Muscle of leg (tissue), 11 donors: Measurements from ENCODE around the gene ATP2A2. TPM values are rescaled to one million over a fixed set of nuclear protein-coding genes. Genes with fewer than 3 reads are reported as not detected.

Experiments used
- DNase-seq: peaks from one replicate; pipeline ENCODE4 v3.0.0; 2013
- H3K27ac ChIP-seq: one replicate; pipeline ENCODE4 v1.5.1; 2013; ENCODE audit warnings: mild to moderate bottlenecking, low read length, control low read depth
- H3K27me3 ChIP-seq: one replicate; pipeline ENCODE4 v1.6.1; 2013; ENCODE audit warnings: low read length; ENCODE audit not compliant: control insufficient read depth, insufficient read depth
- H3K36me3 ChIP-seq: one replicate; pipeline ENCODE4 v1.6.1; 2013; ENCODE audit warnings: low read length; ENCODE audit not compliant: control insufficient read depth, insufficient read depth
- H3K4me1 ChIP-seq: one replicate; pipeline ENCODE4 v1.6.1; 2013; ENCODE audit warnings: low read length; ENCODE audit not compliant: control insufficient read depth, insufficient read depth
- H3K4me3 ChIP-seq: one replicate; pipeline ENCODE4 v1.5.1; 2013; ENCODE audit warnings: low read length, control low read depth
- H3K9me3 ChIP-seq: replicated peaks from 2 replicates; pipeline ENCODE4 v1.6.1; 2013; ENCODE audit warnings: low read depth, low read length; ENCODE audit not compliant: control insufficient read depth
- WGBS: methylation state at CpG from one replicate; pipeline ENCODE4 v1.1.5; 2013; ENCODE audit warnings: missing lambda C conversion rate; ENCODE audit not compliant: insufficient coverage; 5-methylcytosine and 5-hydroxymethylcytosine counted together
- polyA plus RNA-seq, 8 donors: library from polyadenylated mRNA; unstranded; fragments of 120-200 nt; gene quantifications; one replicate each; pipeline versions ENCODE4 v1.2.1 to v1.2.3, GENCODE V29; 2013; ENCODE audit warnings: inconsistent platforms in 1 of 8, low replicate concordance in 1 of 8; ENCODE audit not compliant: insufficient read length in 8 of 8, insufficient read depth in 1 of 8
- total RNA-seq: library from RNA; stranded (reverse); fragments of 120-200 nt; gene quantifications from one replicate; pipeline ENCODE4 v1.2.4, GENCODE V29; 2013

ATP2A2 gene
- total and polyA plus RNA-seq, 9 donors: 312 to 712 (median 556) TPM

- Histone ChIP-seq H3K4me1 (peaks cover 2% of the 10 kb centered on the region), H3K27me3 (no peaks in the 10 kb centered on the region), H3K27ac (peak overlapping the region; percentile 38), H3K36me3 (peaks cover 24% of the 10 kb centered on the region), H3K4me3 (no peak overlapping the region), H3K9me3 (no peaks in the 10 kb centered on the region)
- 19% methylated on average over 2 of the region's 4 CpGs for WGBS
- peak; percentile 59 for DNase-seq
These were observed 35.8 kb downstream of the ATP2A2 start for GRCh38 chr12:110316861-110317260.

GRCh38 chr12:110317911-110318310 is 36.9 kb downstream of the ATP2A2 start:
- Histone ChIP-seq H3K9me3 (no peaks in the 10 kb centered on the region), H3K4me1 (peaks cover 2% of the 10 kb centered on the region), H3K27me3 (no peaks in the 10 kb centered on the region), H3K4me3 (no peak overlapping the region), H3K36me3 (peaks cover 22% of the 10 kb centered on the region), H3K27ac (peak overlapping the region; percentile 73)
- no CpG with 5 or more reads among the region's 2 CpGs for WGBS
- peak; percentile 90 for DNase-seq

GRCh38 chr12:110320550-110320949 is 39.5 kb downstream of the ATP2A2 start:
- H3K9me3 ChIP-seq: no peaks in the 10 kb centered on the region
- no peak overlapping the region for H3K4me3 ChIP-seq
- peaks cover 2% of the 10 kb centered on the region for H3K4me1 ChIP-seq
- no CpG with 5 or more reads among the region's 3 CpGs for WGBS
- no peak for DNase-seq
- no peak overlapping the region for H3K27ac ChIP-seq
- H3K36me3 ChIP-seq: peaks cover 31% of the 10 kb centered on the region
- no peaks in the 10 kb centered on the region for H3K27me3 ChIP-seq

GRCh38 chr12:110329710-110330109 is 48.7 kb downstream of the ATP2A2 start:
- Histone ChIP-seq H3K9me3 (no peaks in the 10 kb centered on the region), H3K4me1 (no peaks in the 10 kb centered on the region), H3K27ac (no peak overlapping the region), H3K36me3 (peaks cover 53% of the 10 kb centered on the region), H3K27me3 (no peaks in the 10 kb centered on the region), H3K4me3 (no peak overlapping the region)
- WGBS: no CpG with 5 or more reads among the region's 4 CpGs
- DNase-seq: no peak

- no CpG with 5 or more reads among the region's 3 CpGs for WGBS
- H3K9me3 ChIP-seq: no peaks in the 10 kb centered on the region
- no peak overlapping the region for H3K4me3 ChIP-seq
- no peaks in the 10 kb centered on the region for H3K27me3 ChIP-seq
- H3K36me3 ChIP-seq: peaks cover 55% of the 10 kb centered on the region
- no peaks in the 10 kb centered on the region for H3K4me1 ChIP-seq
- DNase-seq: no peak
- no peak overlapping the region for H3K27ac ChIP-seq
These were observed 49.1 kb downstream of the ATP2A2 start for GRCh38 chr12:110330124-110330523.

- no peaks in the 10 kb centered on the region for H3K4me1 ChIP-seq
- H3K36me3 ChIP-seq: peaks cover 59% of the 10 kb centered on the region
- H3K27me3 ChIP-seq: no peaks in the 10 kb centered on the region
- no peak overlapping the region for H3K4me3 ChIP-seq
- no peak overlapping the region for H3K27ac ChIP-seq
- no peak for DNase-seq
- H3K9me3 ChIP-seq: no peaks in the 10 kb centered on the region
These were observed 49.5 kb downstream of the ATP2A2 start for GRCh38 chr12:110330544-110330943.

GRCh38 chr12:110333201-110333600 is 52.2 kb downstream of the ATP2A2 start:
- H3K27ac ChIP-seq: no peak overlapping the region
- DNase-seq: no peak
- H3K4me1 ChIP-seq: no peaks in the 10 kb centered on the region
- no peaks in the 10 kb centered on the region for H3K27me3 ChIP-seq
- H3K36me3 ChIP-seq: peaks cover 66% of the 10 kb centered on the region
- H3K9me3 ChIP-seq: no peaks in the 10 kb centered on the region
- H3K4me3 ChIP-seq: no peak overlapping the region

- Histone ChIP-seq H3K9me3 (no peaks in the 10 kb centered on the region), H3K36me3 (peaks cover 76% of the 10 kb centered on the region), H3K4me3 (no peak overlapping the region), H3K27ac (no peak overlapping the region), H3K27me3 (no peaks in the 10 kb centered on the region), H3K4me1 (no peaks in the 10 kb centered on the region)
- DNase-seq: no peak
- WGBS: 97% methylated on average over 3 of the region's 4 CpGs
These were observed 54.5 kb downstream of the ATP2A2 start for GRCh38 chr12:110335481-110336045.

- H3K4me1 ChIP-seq: no peaks in the 10 kb centered on the region
- H3K9me3 ChIP-seq: no peaks in the 10 kb centered on the region
- 94% methylated on average over 6 of the region's 11 CpGs for WGBS
- H3K4me3 ChIP-seq: no peak overlapping the region
- no peaks in the 10 kb centered on the region for H3K27me3 ChIP-seq
- no peak for DNase-seq
- no peak overlapping the region for H3K27ac ChIP-seq
- H3K36me3 ChIP-seq: peaks cover 84% of the 10 kb centered on the region
These were observed 57.1 kb downstream of the ATP2A2 start for GRCh38 chr12:110337912-110338710.

GRCh38 chr12:110338754-110339153 is 57.7 kb downstream of the ATP2A2 start:
- Histone ChIP-seq H3K36me3 (peaks cover 88% of the 10 kb centered on the region), H3K4me1 (no peaks in the 10 kb centered on the region), H3K4me3 (no peak overlapping the region), H3K27ac (no peak overlapping the region), H3K27me3 (no peaks in the 10 kb centered on the region), H3K9me3 (no peaks in the 10 kb centered on the region)
- 69% methylated on average over 2 of the region's 3 CpGs for WGBS
- no peak for DNase-seq
